GM12892 (cell line): ENCODE results near the gene VIM.

Source experiments
- POLR2A ChIP-seq: IDR thresholded peaks from 2 replicates; pipeline ENCODE4 v1.6.1; 2011; ENCODE audit warnings: low read depth, low read length, control low read depth
- POLR2AphosphoS5 ChIP-seq: IDR thresholded peaks from 2 replicates; pipeline ENCODE4 v1.6.1; 2011; ENCODE audit warnings: low read depth, low read length, control low read depth
- TAF1 ChIP-seq: IDR thresholded peaks from 2 replicates; pipeline ENCODE4 v1.6.1; 2011; ENCODE audit warnings: low read depth, mild to moderate bottlenecking, control low read depth, low read length, borderline replicate concordance

- TF ChIP-seq POLR2A = no peak
- TF ChIP-seq TAF1 = no peak
- no peak for TF ChIP-seq POLR2AphosphoS5
Observed at GRCh38 chr10:17244700-17245365, 16.8 kb downstream of the VIM start.
